ENCODE results near the gene NRARP.

GRCh38 chr9:137299938-137300337 lies 2.1 kb downstream of the NRARP start:
- TF ChIP-seq, protein P1, sequence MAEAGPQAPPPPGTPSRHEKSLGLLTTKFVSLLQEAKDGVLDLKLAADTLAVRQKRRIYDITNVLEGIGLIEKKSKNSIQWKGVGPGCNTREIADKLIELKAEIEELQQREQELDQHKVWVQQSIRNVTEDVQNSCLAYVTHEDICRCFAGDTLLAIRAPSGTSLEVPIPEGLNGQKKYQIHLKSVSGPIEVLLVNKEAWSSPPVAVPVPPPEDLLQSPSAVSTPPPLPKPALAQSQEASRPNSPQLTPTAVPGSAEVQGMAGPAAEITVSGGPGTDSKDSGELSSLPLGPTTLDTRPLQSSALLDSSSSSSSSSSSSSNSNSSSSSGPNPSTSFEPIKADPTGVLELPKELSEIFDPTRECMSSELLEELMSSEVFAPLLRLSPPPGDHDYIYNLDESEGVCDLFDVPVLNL (IDR thresholded peaks at IDR 0.05; ENCODE audit: low read depth, low read length) = no peak
- no peak for TF ChIP-seq IRF4 (IDR thresholded peaks at IDR 0.05; ENCODE audit: low read depth, low read length)
- no peak for TF ChIP-seq RAD51 (IDR thresholded peaks at IDR 0.05)
- TF ChIP-seq ZBTB4 (CRISPR knock-in tag; IDR thresholded peaks at IDR 0.05) = no peak
- no peak for TF ChIP-seq POLR2AphosphoS5 (IDR thresholded peaks at IDR 0.05; ENCODE audit: low read length)

All from GM12878 (cell line).